Activated gamma-delta T cell treated with Interleukin-2 at 50 U/mL for 16 hours (primary cell): ENCODE results near the gene GNG7.
"Not testable (repeated sequence)": the region's sequence is repeated elsewhere in the genome, so short reads cannot be mapped to it uniquely, and the experiment has no call there.

Experiments
- DNase-seq: peaks from one replicate; pipeline ENCODE4 v3.0.0-alpha.2; 2020

The GNG7 gene

DNA sequence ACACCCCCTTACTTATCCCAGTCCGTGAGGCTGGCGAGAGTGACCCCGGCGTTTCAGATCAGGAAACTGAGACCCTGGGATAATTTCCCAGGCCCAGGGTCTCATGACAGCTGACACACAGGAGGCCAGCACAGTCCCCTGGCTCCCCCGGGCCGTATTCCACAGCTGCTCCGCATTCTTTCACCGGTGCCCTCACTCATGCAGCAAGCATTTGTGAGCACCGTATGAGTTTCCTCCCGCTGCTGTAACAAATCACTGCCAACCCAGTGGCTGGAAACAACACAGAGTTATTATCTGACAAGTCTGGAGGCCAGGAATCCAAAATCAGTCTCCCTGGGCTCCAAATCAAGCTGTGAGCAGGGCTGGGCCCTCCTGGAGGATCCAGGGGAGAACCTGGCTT, 205.3 kb downstream of the GNG7 start:
- DNase-seq: no peak

GRCh38 chr19:2495651-2496316, 206.7 kb downstream of the GNG7 start:
- DNase-seq: no peak

DNA sequence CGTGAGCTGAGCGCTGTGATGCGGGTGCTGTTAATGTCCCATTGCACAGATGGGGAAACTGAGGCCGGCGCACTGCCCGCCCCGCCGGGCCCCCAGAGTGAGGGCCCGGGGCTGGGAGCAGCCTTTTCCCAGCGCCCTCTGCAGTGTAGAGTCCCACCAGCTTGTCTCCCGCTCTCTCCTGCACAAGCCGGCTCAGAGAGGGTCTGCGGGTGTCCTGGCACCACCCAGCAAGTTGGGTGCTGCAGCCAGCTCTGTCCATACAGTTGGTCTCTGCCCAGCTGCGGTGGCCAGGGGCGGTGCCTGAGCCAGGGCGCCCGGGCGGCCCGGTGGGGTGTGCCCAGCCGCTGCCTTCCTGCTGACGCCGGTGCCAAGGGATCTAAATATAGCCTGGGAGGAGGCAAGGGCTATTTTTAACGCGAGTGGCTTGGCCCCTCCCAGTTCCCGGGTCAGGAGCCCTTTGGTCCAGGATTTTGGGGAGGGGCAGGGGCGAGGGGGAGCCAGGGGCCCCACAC, 207.3 kb downstream of the GNG7 start:
- DNase-seq: no peak

- DNase-seq: peak; percentile 41
Measured at GRCh38 chr19:2494447-2495129, 207.9 kb downstream of the GNG7 start.

DNA sequence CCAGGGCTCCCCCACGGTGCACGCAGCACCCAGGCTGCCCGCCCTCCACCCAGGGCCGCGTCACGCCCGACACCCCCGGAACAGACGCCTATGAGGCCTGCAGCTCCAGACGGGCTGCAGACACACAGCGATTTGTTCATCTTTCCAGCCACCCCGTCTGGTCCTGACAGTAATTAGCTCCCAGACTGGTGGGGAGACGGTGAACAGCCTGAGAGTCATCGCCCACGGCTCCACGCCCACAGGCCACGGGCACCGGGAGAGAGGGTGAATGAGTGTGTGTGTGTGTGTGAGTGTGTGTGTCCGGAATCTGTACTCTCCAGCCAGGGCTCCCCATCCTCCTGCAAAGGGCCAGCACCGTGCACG, 208.4 kb downstream of the GNG7 start:
- no peak for DNase-seq

DNA sequence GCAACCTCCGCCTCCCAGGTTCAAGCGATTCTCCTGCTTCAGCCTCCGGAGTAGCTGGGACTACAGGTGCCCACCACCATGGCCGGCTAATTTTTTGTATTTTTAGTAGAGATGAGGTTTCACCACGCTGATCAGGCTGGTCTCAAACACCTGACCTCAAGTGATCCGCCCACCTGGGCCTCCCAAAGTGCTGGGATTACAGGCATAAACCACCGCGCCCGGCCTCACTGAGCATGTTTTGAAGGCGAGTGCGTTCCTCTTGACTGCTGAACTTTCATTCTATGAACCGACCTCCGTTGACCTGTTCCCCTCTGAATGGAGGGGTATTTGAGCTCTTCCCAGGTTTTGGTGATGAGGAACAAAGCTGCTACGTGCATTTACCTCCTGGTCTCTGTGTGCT, 209.0 kb downstream of the GNG7 start:
- DNase-seq: not testable (repeated sequence)

DNA sequence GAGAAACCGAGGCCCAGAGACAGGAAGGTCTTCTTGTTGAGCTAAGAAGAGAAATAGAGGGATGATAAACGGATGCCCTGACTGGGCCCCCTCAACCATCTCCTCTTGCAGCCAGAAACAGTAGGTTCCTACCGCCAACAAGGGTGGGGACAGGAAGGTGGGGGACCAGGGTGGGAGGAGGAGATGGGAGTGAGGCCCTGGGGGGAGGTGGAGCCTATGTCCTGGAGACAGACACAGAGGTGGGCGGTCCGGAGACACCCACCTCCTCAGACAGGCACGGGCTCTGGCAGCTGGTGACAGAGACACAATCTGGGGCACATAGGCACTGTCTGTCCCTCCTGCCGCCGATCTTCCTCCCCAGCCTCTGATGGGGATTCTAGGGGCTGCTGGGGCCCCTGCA, 209.6 kb downstream of the GNG7 start:
- no peak for DNase-seq

DNA sequence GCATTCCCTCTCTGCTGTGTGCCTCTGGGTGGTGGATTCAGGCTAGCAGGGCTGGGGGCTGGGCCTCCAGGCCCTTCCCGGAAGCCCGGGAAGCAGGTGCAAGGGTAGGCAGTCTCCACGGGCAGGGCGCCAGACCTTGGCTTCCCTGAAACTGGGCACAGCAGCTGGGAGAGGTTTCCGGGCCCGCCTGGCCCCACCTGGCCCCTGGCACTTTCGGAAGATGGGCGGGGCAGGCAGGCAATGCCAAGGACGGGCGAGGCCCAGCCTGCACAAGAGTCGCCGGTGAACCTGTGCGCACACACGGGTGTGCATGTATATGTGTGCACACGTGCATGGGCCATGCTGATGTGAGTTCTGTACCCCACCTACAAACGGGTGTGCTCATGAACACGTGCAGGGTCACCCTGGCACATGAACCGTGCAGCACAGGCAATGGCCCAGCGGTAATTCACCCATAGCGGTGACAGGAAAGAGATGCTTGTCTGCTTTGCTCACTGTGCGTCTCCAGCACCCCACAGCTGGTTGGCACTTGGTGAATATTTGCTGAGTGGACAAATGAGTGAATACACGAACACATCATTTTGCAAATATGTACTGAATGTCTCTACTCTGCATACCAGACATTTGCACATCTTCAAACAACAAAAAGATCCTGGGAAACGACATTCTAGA, 211.2 kb downstream of the GNG7 start:
- DNase-seq: no peak

- no peak for DNase-seq
Measured at GRCh38 chr19:2490659-2491058, 211.8 kb downstream of the GNG7 start.

DNA sequence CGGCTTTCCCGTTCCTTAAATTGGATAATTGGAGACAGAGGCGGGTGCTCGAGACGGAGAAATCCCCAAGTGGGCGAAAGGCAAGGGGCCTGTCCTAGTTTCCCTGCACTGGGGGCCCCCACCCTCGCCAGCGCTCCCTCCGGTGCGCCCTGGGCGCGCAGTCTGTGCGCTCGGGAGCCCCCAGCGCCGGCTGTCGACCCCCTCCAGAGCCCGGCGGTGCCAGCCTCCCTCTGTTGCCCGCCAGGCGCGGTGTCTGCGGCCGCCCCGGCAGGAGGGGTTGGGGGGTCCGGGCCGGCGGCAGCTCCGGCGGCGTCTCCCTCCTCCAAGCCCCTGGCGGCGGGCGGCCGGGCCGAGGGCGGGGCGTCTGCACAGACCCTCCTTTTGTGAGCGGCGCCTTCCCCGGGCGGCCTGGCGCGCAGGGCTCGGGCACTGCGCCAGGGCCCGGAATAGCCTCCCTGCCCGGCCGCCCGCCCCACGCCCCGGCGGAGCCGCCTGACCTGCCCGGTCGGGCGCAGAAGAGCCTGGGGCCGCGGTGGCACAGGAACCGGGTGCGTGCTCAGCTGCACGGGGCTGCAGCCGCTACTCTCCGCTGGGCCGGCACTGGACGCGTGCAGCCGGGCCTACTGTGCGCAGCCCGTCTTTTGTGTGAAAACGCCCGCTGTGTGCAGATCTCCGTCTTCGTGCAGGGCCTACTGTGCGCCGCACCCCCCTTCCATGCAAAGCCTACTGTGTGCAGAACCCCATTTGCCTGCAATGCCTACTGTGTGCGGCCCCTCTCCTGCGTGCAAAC, 213.4 kb downstream of the GNG7 start:
- DNase-seq: no peak

GRCh38 chr19:2488405-2488941, 214.0 kb downstream of the GNG7 start:
- DNase-seq: no peak

- no peak for DNase-seq
Measured at GRCh38 chr19:2487842-2488241, 214.7 kb downstream of the GNG7 start.

GRCh38 chr19:2487090-2487489, 215.4 kb downstream of the GNG7 start:
- no peak for DNase-seq

DNA sequence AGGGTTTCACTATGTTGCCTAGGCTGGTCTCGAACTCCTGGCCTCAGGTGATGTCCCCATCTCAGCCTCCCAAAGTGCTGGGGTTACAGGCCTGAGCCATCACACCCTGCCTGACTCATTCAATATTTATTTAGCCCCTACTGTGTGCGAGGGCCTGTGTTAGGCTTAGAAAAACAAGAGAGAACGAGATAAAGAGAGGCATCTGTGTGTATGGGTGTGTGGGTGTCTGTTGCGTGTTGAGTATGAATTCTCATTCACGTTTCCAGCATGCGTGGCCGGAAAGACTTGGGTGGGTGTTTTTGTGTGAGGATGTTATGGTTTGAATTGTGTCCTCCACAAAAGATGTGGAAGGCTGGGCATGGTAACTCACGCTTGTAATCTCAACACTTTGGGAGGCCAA, 217.1 kb downstream of the GNG7 start:
- no peak for DNase-seq

- no peak for DNase-seq
Measured at GRCh38 chr19:2484178-2484937, 218.1 kb downstream of the GNG7 start.

DNA sequence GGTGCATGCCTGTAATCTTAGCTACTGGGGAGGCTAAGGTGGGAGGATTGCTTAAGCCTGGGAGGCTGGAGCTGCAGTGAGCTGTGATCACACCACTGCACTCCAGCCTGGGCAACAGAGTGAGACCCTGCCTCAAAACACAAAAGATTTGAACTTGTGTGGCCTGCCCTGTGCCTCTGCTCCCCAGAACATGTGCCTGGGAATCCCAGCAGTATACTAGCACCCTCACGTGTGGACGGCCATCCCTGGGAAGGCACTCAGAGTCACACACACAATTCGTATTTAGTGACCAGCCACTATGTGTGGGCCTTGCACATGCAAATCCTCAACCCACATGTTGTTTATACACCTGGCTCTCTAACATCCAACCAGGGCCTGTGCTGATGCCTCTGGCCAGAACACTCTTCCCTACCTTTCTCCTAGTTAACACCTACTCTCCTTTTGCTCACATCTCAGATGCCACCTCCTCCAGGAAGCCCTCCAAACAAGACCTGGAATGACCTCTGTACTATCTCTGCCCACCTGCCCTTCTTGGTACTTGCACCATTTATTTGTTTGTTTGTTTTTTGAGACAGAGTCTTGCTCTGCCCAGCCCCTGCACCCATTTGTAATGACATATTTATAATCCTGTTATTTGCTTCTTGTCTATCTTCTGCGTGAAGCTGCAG, 218.9 kb downstream of the GNG7 start:
- DNase-seq: no peak

DNA sequence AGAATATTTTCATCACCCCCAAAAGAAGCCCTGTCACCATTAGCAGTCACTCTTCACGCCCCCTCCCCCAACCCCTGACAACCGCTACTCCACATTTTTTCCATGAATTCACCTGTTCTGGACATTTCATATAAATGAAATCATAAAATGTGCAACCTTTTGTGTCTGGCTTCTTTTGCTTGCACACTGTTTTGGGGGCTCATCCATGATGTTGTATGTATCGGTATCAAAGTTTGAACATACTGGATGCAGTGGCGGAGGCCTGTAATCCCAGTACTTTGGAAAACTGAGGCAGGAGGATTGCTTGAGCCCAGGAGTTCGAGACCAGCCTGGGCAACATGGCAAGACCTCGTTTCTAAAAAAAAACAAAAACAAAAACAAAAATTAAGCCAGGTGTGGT, 219.4 kb downstream of the GNG7 start:
- DNase-seq: no peak

- no peak for DNase-seq
Measured at GRCh38 chr19:2482354-2483038, 220.0 kb downstream of the GNG7 start.

- no peak for DNase-seq
Measured at GRCh38 chr19:2481466-2481865, 221.0 kb downstream of the GNG7 start.

DNA sequence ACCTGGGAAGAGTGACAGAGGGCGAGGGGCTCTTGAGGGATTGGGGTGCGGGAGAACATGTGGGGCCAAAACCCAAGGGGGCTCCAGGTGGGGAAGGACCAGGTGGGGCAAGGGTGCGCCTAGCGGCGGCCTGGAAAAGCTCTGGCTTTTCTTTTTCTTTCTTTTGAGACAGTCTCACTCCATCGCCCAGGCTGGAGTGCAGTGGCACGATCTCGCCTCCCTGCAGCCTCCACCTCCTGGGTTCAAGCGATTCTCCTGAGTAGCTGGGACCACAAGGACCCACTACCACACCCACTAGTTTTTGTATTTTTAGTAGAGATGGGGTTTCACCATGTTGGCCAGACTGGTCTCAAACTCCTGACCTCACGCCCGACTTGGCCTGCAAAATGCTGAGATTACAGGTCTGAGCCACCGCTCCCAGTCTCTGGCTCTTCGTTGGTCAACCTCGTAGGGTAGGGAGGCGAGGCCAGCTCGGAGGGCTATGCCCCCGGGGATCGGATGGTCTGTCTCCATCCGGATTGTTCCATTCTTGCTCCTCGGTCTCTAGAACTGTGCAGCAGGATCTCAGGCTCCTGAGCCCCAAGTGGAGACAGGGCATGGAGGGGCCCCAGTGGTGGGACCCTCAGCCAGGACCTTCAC, 222.8 kb downstream of the GNG7 start:
- DNase-seq: no peak
